AG08395 (cell line): ENCODE results near the gene OR10AD1.
"Not testable (repeated sequence)": the region's sequence is repeated elsewhere in the genome, so short reads cannot be mapped to it uniquely, and the experiment has no call there.

Experiments used
- DNase-seq: peaks from one replicate; pipeline ENCODE4 v3.0.0; 2012; ENCODE audit warnings: mixed read lengths, low spot score

OR10AD1 gene

GRCh38 chr12:48203192-48203591, at the start of gene OR10AD1:
Gene OR10AD1, minus strand, starts transcription at chr12:48203292. Its CDS starts 0 bp downstream, at chr12:48203292.
- DNase-seq: no peak

GRCh38 chr12:48247181-48247966, 44.3 kb upstream of the OR10AD1 start:
- no peak for DNase-seq

GRCh38 chr12:48237162-48237561, 34.1 kb upstream of the OR10AD1 start:
- DNase-seq: no peak

- DNase-seq: no peak
Measured at GRCh38 chr12:48235796-48236333, 32.8 kb upstream of the OR10AD1 start.

GRCh38 chr12:48231169-48231958, 28.3 kb upstream of the OR10AD1 start:
- not testable (repeated sequence) for DNase-seq

GRCh38 chr12:48224533-48224932, 21.4 kb upstream of the OR10AD1 start:
- DNase-seq: not testable (repeated sequence)

- no peak for DNase-seq
Measured at GRCh38 chr12:48221645-48222044, 18.6 kb upstream of the OR10AD1 start.

- no peak for DNase-seq
Measured at GRCh38 chr12:48220701-48221100, 17.6 kb upstream of the OR10AD1 start.

GRCh38 chr12:48219631-48220030, 16.5 kb upstream of the OR10AD1 start:
- DNase-seq: no peak

- DNase-seq: no peak
Measured at GRCh38 chr12:48216785-48217184, 13.7 kb upstream of the OR10AD1 start.

GRCh38 chr12:48209495-48209894, 6.4 kb upstream of the OR10AD1 start:
- not testable (repeated sequence) for DNase-seq

- no peak for DNase-seq
Measured at GRCh38 chr12:48202766-48203165, 326 bp downstream of the OR10AD1 start.

- no peak for DNase-seq
Measured at GRCh38 chr12:48201516-48201915, 1.6 kb downstream of the OR10AD1 start.

- DNase-seq: no peak
Measured at GRCh38 chr12:48201091-48201490, 2.0 kb downstream of the OR10AD1 start.

GRCh38 chr12:48199774-48200221, 3.3 kb downstream of the OR10AD1 start:
- DNase-seq: no peak

GRCh38 chr12:48198985-48199384, 4.1 kb downstream of the OR10AD1 start:
- no peak for DNase-seq

- peak; percentile 20 for DNase-seq
Measured at GRCh38 chr12:48198672-48198971, 4.5 kb downstream of the OR10AD1 start.

GRCh38 chr12:48197971-48198671, 5.0 kb downstream of the OR10AD1 start:
- peak; percentile 97 for DNase-seq

- DNase-seq: peak; percentile 32
Measured at GRCh38 chr12:48197549-48197970, 5.5 kb downstream of the OR10AD1 start.

- DNase-seq: no peak
Measured at GRCh38 chr12:48194799-48195201, 8.3 kb downstream of the OR10AD1 start.

GRCh38 chr12:48193623-48194022, 9.5 kb downstream of the OR10AD1 start:
- DNase-seq: no peak

- DNase-seq: no peak
Measured at GRCh38 chr12:48192861-48193260, 10.2 kb downstream of the OR10AD1 start.
